Central memory CD4-positive, alpha-beta T cell (primary cell): ENCODE data around the gene VTI1A.

ENCODE experiments used
- DNase-seq: peaks from one replicate; pipeline ENCODE4 v3.0.0; 2022

The VTI1A gene

GRCh38 chr10:112689327-112690072, 242.5 kb downstream of the VTI1A start:
- DNase-seq = no peak

GRCh38 chr10:112695539-112695938, 248.5 kb downstream of the VTI1A start:
- no peak for DNase-seq

- no peak for DNase-seq
These were observed 249.6 kb downstream of the VTI1A start for GRCh38 chr10:112696592-112696991.

- no peak for DNase-seq
These were observed 251.3 kb downstream of the VTI1A start for GRCh38 chr10:112698133-112698817.

GRCh38 chr10:112698818-112699164, 251.8 kb downstream of the VTI1A start:
- no peak for DNase-seq

GRCh38 chr10:112700215-112700671, 253.2 kb downstream of the VTI1A start:
- no peak for DNase-seq

GRCh38 chr10:112701211-112701877, 254.3 kb downstream of the VTI1A start:
- DNase-seq = no peak

GRCh38 chr10:112701878-112702255, 254.9 kb downstream of the VTI1A start:
- no peak for DNase-seq

- DNase-seq = no peak
These were observed 259.6 kb downstream of the VTI1A start for GRCh38 chr10:112706577-112706976.

- DNase-seq = no peak
These were observed 261.4 kb downstream of the VTI1A start for GRCh38 chr10:112708461-112708860.

GRCh38 chr10:112710528-112710927, 263.5 kb downstream of the VTI1A start:
- no peak for DNase-seq

- DNase-seq = no peak
These were observed 264.4 kb downstream of the VTI1A start for GRCh38 chr10:112711366-112711765.

- no peak for DNase-seq
These were observed 265.5 kb downstream of the VTI1A start for GRCh38 chr10:112712536-112712935.

- DNase-seq = no peak
These were observed 266.4 kb downstream of the VTI1A start for GRCh38 chr10:112713411-112713810.

GRCh38 chr10:112715581-112715980, 268.6 kb downstream of the VTI1A start:
- DNase-seq = no peak

GRCh38 chr10:112716076-112716475, 269.1 kb downstream of the VTI1A start:
- no peak for DNase-seq

GRCh38 chr10:112716924-112717413, 270.0 kb downstream of the VTI1A start:
- no peak for DNase-seq

GRCh38 chr10:112720178-112720577, 273.2 kb downstream of the VTI1A start:
- DNase-seq = no peak

- DNase-seq = peak; percentile 5
These were observed 274.2 kb downstream of the VTI1A start for GRCh38 chr10:112721080-112721698.

- no peak for DNase-seq
These were observed 275.7 kb downstream of the VTI1A start for GRCh38 chr10:112722758-112723157.

- DNase-seq = no peak
These were observed 276.9 kb downstream of the VTI1A start for GRCh38 chr10:112723876-112724275.

- no peak for DNase-seq
These were observed 277.5 kb downstream of the VTI1A start for GRCh38 chr10:112724404-112724991.
